Ascending aorta (tissue), 2 donors: ENCODE measurements around the gene PARD3B. TPM values are rescaled to one million over a fixed set of nuclear protein-coding genes. Genes with fewer than 3 reads are reported as not detected.

Experiments
- DNase-seq, 2 donors: peaks; one replicate each; pipeline ENCODE4 v3.0.0-alpha.2; 2019; ENCODE audit warnings: low spot score in 2 of 2
- H3K27ac ChIP-seq, 2 donors: fragments of 200-600 bp; sonication (generic); one replicate each; pipeline ENCODE4 v1.5.1; 2016 to 2017; ENCODE audit warnings: mild to moderate bottlenecking in 1 of 2
- H3K27me3 ChIP-seq: fragments of 200-600 bp; sonication (generic); one replicate; pipeline ENCODE4 v1.5.1; 2017
- H3K36me3 ChIP-seq, 2 donors: fragments of 200-600 bp; sonication (generic); one replicate each; pipeline ENCODE4 v1.5.1; 2016
- H3K4me1 ChIP-seq, 2 donors: fragments of 200-600 bp; sonication (generic); one replicate each; pipeline ENCODE4 v1.5.1; 2016 to 2017; ENCODE audit warnings: mild to moderate bottlenecking in 1 of 2
- H3K4me3 ChIP-seq, 2 donors: fragments of 200-600 bp; sonication (generic); one replicate each; pipeline ENCODE4 v1.5.1; 2016 to 2017; ENCODE audit warnings: mild to moderate bottlenecking in 1 of 2
- H3K9me3 ChIP-seq, 2 donors: fragments of 200-600 bp; sonication (generic); one replicate each; pipeline ENCODE4 v1.5.1; 2016
- CTCF ChIP-seq, 3 experiments: fragments of 200-600 bp in 2 of 3; fragments of 450-650 bp in 1 of 3; sonication (generic) in 2 of 3; IDR thresholded peaks; one replicate each; pipeline ENCODE4 v1.5.1; 2016 to 2019; ENCODE audit warnings: antibody characterized with exemption in 3 of 3, mild to moderate bottlenecking in 1 of 3, moderate library complexity in 1 of 3
- intact Hi-C: fragments of 100-400 bp; cut with DNase I; formaldehyde crosslinking; loops from one replicate; pipeline ENCODE4 v1.15.1; 2023
- total RNA-seq: library from RNA; depleted of rRNA; stranded (reverse); fragments of >200 nt; gene quantifications from one replicate; pipeline ENCODE4 v1.1.0, GENCODE V29; 2016

PARD3B gene
- total RNA-seq, 1 donor from 2014 or later: 9.5 TPM

GRCh38 chr2:204988836-204989235 lies 443.6 kb downstream of the PARD3B start:
- no peak overlapping the region for H3K4me3 ChIP-seq
- DNase-seq: no peak
- no peaks in the 10 kb centered on the region for H3K4me1 ChIP-seq
- H3K27me3 ChIP-seq: no peaks in the 10 kb centered on the region
- intact Hi-C loops: no loop called here
- no peaks in the 10 kb centered on the region for H3K36me3 ChIP-seq
- H3K9me3 ChIP-seq: no peaks in the 10 kb centered on the region
- H3K27ac ChIP-seq: no peak overlapping the region
- no peak for TF ChIP-seq CTCF (IDR thresholded peaks at IDR 0.05)

GRCh38 chr2:204989877-204990276 lies 444.6 kb downstream of the PARD3B start:
- Histone ChIP-seq H3K4me3 (no peak overlapping the region), H3K4me1 (no peaks in the 10 kb centered on the region), H3K36me3 (no peaks in the 10 kb centered on the region), H3K9me3 (no peaks in the 10 kb centered on the region), H3K27me3 (no peaks in the 10 kb centered on the region), H3K27ac (no peak overlapping the region)
- DNase-seq: no peak
- no peak for TF ChIP-seq CTCF (IDR thresholded peaks at IDR 0.05)
- intact Hi-C loops: no loop called here

GRCh38 chr2:205001300-205001966 lies 456.2 kb downstream of the PARD3B start:
- Histone ChIP-seq H3K4me1 (no peaks in the 10 kb centered on the region), H3K27me3 (no peaks in the 10 kb centered on the region), H3K36me3 (no peaks in the 10 kb centered on the region), H3K27ac (no peak overlapping the region), H3K9me3 (no peaks in the 10 kb centered on the region), H3K4me3 (no peak overlapping the region)
- intact Hi-C loops: no loop called here
- no peak for DNase-seq
- TF ChIP-seq CTCF (IDR thresholded peaks at IDR 0.05): no peak

- Histone ChIP-seq H3K4me3 (no peak overlapping the region), H3K27me3 (no peaks in the 10 kb centered on the region), H3K36me3 (no peaks in the 10 kb centered on the region), H3K4me1 (no peaks in the 10 kb centered on the region), H3K27ac (no peak overlapping the region), H3K9me3 (no peaks in the 10 kb centered on the region)
- no peak for DNase-seq
- TF ChIP-seq CTCF (IDR thresholded peaks at IDR 0.05): no peak
- intact Hi-C loops: no loop called here
Observed at GRCh38 chr2:205002390-205002789, 457.1 kb downstream of the PARD3B start.

- Histone ChIP-seq H3K9me3 (no peaks in the 10 kb centered on the region), H3K4me1 (no peaks in the 10 kb centered on the region), H3K36me3 (no peaks in the 10 kb centered on the region), H3K4me3 (no peak overlapping the region), H3K27ac (no peak overlapping the region), H3K27me3 (no peaks in the 10 kb centered on the region)
- TF ChIP-seq CTCF (IDR thresholded peaks at IDR 0.05): no peak
- DNase-seq: no peak
- intact Hi-C loops: no loop called here
Observed at GRCh38 chr2:205003288-205003687, 458.0 kb downstream of the PARD3B start.

- Histone ChIP-seq H3K36me3 (no peaks in the 10 kb centered on the region), H3K27ac (no peak overlapping the region), H3K4me1 (no peaks in the 10 kb centered on the region), H3K4me3 (no peak overlapping the region), H3K27me3 (no peaks in the 10 kb centered on the region), H3K9me3 (no peaks in the 10 kb centered on the region)
- DNase-seq: no peak
- no peak for TF ChIP-seq CTCF (IDR thresholded peaks at IDR 0.05)
- intact Hi-C loops: no loop called here
Observed at GRCh38 chr2:205010196-205010595, 464.9 kb downstream of the PARD3B start.
